NCI-H1417 treated with DMSO at 0.1 percent for 48 hours (cell line): ENCODE measurements around the gene LIM2.

ENCODE experiments used
- DNase-seq: peaks from one replicate; lab custom pipeline; 2025; lab: John Stamatoyannopoulos, UW

Gene LIM2

GRCh38 chr19:51339687-51340656 lies 47.8 kb downstream of the LIM2 start:
- no peak for DNase-seq

GRCh38 chr19:51339313-51339686 lies 48.5 kb downstream of the LIM2 start:
- DNase-seq: no peak

GRCh38 chr19:51338563-51339312 lies 49.0 kb downstream of the LIM2 start:
- no peak for DNase-seq

GRCh38 chr19:51337861-51338562 lies 49.8 kb downstream of the LIM2 start:
- DNase-seq: no peak

- DNase-seq: no peak
Observed at GRCh38 chr19:51337141-51337860, 50.5 kb downstream of the LIM2 start.

GRCh38 chr19:51333836-51334460 lies 53.8 kb downstream of the LIM2 start:
- DNase-seq: no peak

GRCh38 chr19:51331716-51332115 lies 56.1 kb downstream of the LIM2 start:
- no peak for DNase-seq

GRCh38 chr19:51331193-51331592 lies 56.6 kb downstream of the LIM2 start:
- DNase-seq: no peak

GRCh38 chr19:51330366-51330765 lies 57.4 kb downstream of the LIM2 start:
- DNase-seq: no peak
